ENCODE data around the gene DENND1A. TPM values are rescaled to one million over a fixed set of nuclear protein-coding genes. Genes with fewer than 3 reads are reported as not detected.

Gene DENND1A
- polyA plus RNA-seq, 3 donors, result 18.8 to 23.1 (median 20.9) TPM

DNA sequence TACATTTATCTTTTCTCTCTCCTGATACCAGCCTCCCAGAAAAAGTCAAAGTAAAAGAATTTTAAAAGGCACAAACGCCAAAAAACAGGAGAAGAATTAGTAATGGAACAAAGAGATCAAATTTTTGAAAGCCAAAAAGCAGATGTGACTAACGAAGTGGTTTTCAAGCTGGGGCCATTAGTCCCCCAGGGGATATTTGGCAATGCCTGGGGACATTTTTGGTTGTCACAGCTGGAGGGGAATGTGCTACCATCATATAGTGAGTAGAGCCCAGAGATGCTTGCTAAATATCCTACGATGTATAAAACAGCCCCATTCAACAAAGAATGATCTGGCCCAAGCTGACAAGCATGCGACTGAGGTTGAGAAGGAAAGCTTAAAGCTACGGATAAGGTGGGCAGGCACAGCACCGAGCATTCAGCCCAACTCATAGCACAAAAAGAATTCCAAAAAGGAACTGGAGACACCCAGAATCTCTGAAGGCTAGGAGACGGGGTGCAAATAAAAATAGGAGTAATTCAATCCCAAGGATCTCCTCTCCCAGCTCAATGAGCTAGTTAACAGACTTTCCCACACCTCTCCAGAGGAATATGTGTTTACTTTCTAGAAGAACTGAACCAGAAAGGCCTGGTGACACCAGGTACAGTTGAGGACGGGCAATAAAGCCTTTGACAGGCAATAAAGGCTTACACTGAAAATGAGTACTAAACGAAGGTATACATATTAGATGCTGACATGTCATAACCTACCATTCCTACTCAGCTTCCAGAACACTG lies 269.0 kb downstream of the DENND1A start:
- no peak for DNase-seq (ENCODE audit: low read depth in 3 of 3, low spot score in 2 of 3)

DNA sequence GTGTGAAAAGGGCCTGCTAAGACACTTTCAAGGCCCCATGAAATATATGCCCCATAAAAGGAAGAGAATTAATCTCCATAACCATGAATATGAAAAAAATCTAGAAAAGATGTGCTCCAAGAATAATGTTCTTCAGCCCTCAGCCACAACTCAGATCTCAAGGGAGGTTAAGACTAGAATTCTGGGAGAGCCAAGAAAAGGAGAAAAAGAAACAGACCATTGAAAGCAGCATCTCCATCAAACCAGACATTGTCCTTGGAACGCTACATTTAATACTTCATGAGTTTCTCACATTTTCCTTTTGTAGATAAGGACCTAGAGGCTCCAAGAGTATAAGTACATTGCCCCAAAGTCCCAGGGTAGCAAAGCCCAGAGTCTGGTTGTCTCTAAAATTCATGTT lies 270.6 kb downstream of the DENND1A start:
- DNase-seq (ENCODE audit: low read depth in 3 of 3, low spot score in 2 of 3), result no peak

DNA sequence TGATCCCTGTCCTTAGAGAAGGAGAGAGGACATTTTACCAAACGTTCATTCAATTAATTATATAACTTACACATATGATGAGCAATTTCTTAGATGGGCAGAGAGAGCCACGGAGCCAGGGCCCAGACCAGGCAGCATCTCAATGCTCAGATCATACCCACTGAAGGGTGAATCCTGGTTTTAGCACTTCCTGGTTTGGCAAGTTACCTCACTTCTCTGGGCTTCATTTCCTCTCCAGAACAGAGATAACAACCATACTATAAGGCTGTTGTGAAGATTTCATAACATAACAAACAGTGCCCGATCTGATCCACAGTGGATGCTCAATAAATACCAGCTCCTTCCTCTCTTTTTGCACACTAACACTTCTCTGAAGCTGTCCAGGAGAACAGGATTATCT lies 271.1 kb downstream of the DENND1A start:
- no peak for DNase-seq (ENCODE audit: low read depth in 3 of 3, low spot score in 2 of 3)

DNA sequence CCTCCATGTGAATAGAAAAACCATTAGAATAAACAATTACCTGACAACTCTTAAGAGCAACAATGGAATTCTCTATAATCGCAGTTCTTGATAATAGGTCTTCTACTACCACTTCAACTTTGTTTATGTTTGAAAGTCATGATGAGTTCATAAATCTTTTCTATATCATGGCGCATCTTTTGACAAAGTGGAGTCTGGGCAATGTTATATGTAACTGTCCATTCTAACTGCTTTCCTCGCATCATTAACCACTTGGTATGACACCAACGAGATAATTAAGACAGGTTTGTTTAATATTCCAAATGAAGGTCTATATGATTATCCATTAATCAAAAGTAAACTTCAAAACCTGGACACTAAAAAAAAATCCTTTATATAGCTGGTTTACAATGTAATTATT lies 272.0 kb downstream of the DENND1A start:
- DNase-seq (ENCODE audit: low read depth in 3 of 3, low spot score in 2 of 3), result no peak

DNA sequence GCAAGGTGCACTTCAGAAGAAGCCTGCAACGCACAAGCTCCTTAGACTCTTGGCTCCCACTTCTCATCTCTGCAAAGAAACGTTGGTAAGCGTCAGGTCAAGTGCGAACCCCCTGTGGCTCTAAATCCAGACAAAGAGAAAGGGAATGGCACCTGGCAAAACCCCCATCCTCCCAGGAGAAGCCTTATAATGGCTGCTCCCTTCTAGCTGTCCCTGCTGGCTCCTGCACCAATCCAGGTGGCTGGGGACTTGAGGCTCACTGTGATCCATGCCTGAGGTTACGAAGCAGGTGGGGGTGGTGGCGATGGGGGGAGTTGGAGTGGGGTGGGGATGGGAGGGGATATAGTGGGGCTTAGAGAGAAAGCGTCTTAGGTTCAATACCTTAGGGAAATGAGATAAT lies 272.8 kb downstream of the DENND1A start:
- DNase-seq (ENCODE audit: low read depth in 3 of 3, low spot score in 2 of 3), result no peak

DNA sequence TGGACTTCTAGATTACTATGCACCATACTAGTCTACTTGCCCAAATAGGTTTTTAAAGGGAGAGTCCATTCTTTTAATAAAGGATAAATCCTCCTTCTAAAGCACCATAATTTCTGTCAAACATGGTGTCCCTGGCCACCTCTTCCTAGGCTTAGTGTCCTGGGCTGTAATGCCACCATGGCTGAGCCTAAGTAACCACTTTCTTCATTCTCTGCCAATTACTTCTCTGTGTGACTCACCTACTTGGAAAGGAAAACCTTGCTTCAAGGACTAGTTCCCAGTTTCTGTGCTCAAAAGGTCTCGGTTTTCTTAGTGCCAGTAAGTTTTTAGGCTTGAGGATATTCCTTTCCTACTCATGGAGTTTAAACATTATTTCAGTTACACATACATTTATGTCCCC lies 273.4 kb downstream of the DENND1A start:
- DNase-seq (ENCODE audit: low read depth in 3 of 3, low spot score in 2 of 3), result no peak

DNA sequence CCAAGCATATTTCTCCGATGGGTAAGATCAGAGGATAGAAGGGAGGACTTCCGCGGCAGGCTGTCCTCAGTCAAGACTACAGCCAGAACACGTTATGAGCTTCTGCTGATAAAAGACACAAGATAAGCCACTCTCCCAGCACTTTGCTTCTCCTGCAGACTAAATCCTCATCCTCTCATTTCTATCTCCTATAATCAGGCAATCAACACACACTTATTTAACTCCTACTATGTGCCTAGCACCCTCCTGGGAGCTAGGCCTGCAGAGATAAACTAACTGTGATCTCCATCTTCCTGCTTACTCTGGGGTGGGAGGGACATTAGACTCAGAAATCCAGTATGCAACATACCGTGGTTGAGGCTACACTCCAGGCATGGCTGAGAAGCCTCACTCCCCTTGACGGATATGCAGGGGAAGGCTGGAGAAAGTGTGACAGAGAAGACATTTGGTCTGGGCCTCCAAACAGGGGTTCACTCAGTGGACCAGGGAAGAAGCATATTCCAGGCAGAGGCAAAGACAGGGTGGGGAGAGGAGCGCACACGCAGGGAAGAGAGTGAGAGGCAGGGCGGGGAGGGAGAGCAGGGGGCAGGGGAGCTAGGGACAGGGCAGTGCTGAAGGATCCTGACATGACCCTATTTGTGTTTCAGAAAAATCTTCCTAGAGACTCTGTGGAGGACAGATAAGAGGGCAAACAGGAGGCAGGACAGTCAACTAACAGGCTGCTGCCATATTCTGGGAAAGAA lies 274.1 kb downstream of the DENND1A start:
- no peak for DNase-seq (ENCODE audit: low read depth in 3 of 3, low spot score in 2 of 3)

DNA sequence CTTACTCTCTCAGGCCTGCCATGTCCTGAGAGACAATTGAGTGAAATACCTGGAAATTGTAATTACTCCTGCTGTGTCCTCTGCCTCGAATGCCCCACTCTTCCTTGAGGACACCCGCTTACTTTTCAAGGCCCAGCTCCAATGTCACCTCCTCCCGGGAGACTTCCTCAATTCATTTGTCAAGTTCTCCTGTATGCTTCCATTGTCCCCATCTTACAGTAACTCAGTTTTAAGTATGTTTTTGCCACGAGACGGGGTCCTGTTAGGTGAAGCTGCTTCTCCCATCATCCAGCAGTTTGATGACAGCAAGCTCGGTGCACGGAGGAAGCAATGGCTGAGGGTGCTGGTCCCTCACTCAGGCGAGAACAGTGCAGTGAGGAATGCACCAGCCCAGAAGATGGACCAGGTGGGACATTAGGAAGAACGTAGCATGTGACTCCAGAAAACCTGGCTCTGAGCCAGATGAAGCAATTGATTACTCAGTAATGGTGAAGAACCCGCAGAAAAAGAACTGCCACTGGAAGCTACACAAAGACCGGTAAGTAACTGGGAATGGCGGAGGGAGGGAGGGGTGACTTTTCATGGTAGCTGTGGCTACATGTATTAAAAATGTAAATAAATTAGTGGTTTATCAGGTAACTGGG lies 274.8 kb downstream of the DENND1A start:
- DNase-seq (ENCODE audit: low read depth in 3 of 3, low spot score in 2 of 3), result no peak

DNA sequence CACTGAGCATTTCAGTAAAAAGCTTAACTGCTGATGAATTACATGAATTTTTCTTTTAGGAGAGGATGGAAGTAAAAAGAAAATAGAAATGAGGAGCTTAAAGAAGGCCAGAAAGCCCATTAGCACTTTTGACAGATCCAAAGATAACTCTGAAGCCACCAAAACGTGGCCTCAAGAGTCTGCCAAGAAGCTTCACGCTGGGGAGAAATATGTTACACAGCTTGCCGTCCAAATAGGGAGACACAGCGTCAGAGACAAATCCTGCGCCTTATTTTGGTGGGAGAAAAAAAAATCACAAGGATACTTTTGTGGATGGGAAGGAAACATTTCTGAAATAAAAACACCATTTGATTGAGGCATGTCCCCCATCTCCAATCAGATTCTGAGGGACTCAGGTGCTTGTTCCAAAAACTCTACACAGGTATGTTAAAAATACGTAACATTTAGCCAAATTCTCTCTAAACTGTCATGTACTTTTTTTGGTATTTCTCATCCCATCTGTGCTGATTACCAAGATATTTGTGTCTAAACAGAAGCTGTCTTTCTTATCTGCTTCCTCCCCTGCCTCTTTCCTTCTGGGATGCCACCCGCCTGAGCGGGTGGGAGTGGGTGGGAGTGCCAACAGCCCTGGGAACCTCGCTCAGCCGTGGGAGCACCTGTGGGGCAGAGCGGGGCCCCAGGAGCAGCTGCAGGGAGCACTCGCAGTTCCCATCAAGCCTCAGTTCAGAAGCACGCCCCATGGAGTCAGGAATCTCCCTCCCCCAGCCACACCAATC lies 275.5 kb downstream of the DENND1A start:
- no peak for DNase-seq (ENCODE audit: low read depth in 3 of 3, low spot score in 2 of 3)

DNA sequence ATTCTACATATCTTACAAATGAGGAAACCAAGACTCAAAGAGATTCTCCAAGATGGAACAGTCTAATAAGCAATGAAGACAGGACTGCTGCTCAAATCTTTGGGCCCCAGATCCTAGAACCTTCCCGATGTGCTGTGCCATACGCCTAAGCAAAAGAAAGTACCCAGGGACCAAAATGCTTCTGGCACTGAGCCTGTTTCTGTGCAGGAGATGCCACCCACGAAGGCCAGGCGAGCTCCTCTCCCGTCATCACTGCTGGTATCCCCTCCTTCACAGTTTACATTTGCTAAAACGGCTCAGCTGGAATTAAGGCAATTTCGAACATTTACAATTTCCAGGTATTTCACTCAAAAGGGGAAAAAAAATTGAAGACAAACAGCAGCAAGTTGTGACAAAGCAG lies 277.5 kb downstream of the DENND1A start:
- no peak for DNase-seq (ENCODE audit: low read depth in 3 of 3, low spot score in 2 of 3)

DNA sequence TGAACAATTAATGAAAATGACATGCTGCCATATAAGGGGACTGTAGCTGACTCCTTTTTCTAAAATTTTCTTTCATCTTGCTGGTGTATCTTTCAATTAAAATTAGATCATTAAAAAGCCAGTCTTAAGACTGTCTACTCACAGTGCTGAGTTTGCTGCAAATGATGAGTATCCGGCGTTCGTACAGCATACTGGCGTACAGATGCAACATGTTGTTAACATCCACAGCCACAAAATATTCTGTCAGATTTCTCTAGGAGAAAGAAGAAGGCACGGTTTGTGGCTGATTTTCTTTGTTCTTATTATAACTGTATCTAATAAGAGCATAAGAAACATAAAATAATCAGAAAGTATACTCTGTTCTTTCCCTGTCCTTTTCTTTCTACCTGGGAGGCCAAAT lies 278.1 kb downstream of the DENND1A start:
- no peak for DNase-seq (ENCODE audit: low read depth in 3 of 3, low spot score in 2 of 3)

DNA sequence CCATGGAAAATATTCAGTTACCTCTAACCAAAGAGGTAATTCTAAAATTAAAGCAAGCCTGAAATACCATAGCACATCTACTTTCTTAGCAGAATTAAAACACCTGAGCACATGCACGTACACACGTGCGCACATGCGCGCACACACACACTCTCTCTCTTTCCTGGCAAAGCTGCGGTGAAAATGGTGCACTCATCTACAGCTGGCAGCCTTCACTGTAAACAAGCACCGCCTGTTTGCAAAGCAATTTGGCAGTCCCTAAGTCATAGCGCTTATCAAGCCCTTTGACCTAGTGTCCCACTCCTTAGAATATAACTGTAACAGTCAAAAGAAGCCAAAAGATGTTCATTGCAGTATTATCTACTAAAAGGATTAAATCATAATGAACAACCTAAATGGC lies 278.7 kb downstream of the DENND1A start:
- no peak for DNase-seq (ENCODE audit: low read depth in 3 of 3, low spot score in 2 of 3)

DNA sequence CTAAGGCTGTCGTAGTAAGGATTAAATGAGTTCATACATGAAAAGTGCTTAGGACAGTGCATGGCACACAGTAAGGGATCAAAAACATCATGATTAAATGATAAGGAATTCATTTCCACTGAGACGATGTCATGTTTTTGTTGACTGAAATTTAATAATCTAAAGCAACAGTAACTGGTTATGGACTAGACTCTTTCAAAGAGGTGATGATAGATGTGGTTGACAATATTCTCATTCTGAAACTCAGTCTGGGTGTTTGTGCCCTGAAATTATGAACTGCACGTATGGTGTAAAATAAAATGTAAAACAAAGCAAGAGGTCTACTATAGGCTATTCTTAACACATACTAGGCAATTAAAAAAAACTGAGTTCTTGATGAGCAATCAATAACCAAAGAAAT lies 280.0 kb downstream of the DENND1A start:
- no peak for DNase-seq (ENCODE audit: low read depth in 3 of 3, low spot score in 2 of 3)

DNA sequence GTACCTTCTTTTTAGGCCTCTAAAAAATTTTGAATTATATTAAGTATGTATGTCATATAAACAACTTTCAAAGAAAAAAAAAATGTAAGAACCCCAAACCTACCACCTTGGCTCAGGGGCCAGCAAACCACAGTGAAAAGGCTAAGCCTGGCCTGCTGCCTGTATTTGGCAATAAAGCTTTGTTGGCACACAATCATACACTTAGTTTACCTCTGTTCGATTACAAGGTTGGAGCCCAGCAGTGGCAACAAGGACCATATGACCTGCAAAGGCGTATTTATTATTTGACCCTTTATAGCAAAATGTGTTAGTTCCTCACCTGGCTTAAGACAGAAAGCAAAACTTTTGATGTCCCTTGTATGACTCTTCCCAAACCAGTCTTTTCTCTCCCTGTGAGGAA lies 282.8 kb downstream of the DENND1A start:
- DNase-seq (ENCODE audit: low read depth in 3 of 3, low spot score in 2 of 3), result no peak

DNA sequence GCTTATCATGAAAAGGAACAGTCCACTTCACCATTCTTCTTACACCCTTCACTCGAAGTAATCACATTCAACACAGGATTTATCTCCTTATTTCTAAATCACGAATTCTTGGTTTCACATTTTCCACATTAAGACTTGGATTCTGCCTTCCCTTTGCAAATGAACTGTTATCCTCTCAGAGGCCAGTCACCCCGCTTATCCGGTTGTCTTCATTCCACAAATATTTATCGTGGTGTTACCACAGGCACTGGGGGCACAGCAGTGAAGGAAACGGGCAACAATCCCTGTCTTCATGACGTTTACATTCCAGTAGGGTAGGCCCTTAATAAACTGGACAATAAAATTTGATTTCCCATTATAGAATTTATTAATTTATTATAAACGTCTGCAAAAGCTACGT lies 284.2 kb downstream of the DENND1A start:
- DNase-seq (ENCODE audit: low read depth in 3 of 3, low spot score in 2 of 3), result no peak

DNA sequence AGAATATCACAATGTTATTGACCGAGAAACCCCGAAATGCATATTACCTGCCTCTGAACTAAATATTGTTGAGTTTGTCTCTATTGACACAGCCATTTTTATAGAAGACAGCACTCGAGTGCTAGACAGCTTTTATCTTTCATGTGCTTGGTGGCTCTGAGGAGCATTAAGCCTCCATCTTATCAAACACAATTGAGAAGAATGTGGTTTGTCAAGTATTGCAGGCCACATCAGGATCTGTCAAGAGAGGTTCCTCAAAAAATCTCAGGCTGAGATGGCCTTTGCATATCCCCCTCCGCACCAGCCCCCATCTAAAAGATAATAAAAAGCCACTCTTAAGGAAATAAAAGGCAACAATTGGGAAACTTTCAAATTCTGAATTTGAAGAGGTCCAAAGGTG lies 284.8 kb downstream of the DENND1A start:
- DNase-seq (ENCODE audit: low read depth in 3 of 3, low spot score in 2 of 3), result no peak

DNA sequence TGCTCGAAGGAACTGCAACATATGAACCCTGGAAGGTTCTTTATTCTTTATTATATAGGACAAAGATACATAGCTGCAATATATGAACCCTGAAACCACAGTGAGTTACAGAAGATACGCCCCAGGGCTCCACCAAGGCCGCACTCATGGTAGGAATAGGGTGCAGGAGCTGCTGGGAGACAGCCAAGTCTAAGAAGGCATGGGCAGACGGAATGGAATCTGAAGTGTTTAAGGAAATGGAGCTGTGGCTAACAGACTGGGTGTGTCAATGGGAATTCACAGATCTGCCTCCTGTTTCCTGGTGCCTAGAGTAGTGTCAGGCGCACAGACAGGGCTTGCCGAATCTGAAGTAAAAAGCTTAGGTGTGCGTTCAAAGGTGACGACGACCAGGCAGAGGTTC lies 286.4 kb downstream of the DENND1A start:
- no peak for DNase-seq (ENCODE audit: low read depth in 3 of 3, low spot score in 2 of 3)

DNA sequence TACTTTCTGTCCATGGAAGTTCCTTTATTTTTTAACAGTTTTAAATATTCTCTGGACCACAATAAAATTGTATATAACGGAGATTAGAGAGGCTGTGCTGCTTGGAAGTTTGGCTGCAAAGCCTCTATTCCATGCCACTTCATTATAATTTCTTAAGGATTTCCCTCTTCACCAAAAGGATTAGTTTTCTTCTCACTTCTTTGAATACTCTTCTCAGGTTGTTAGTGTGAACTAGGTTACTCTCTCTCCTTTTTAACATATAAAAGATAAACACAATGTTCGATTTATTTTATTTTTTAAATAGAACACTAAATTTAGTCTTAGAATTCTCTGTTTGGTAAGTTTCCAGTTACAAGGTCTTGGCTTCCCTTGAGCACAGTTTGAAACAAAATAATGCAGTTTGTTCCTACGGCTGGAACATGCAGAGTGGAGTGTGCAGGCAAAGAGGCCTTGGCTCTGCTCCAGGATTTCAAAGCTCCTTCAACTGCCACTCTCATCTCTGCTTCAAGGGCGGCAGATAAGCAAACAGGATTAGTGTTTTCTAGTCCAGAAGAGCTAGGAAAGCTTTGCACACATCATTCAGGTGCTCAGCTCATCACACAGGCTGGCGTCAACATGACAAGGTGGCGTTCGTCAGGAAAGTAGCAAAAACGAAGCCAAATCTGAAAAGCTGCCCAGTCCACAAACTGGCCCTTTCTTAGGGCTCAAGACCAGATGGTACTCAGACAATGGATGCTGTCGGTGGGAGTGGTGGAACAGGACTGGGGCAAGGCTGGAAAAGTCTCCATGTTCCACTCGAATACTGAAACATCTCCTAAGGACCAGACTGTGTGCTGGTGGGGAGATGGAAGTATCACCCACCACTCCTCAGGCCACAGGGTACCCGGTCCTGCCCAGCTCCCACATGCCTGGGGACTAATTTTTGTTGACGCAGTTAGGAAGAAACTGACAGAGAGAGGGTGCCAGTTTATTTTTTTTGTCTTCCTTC lies 287.3 kb downstream of the DENND1A start:
- no peak for DNase-seq (ENCODE audit: low read depth in 3 of 3, low spot score in 2 of 3)

DNA sequence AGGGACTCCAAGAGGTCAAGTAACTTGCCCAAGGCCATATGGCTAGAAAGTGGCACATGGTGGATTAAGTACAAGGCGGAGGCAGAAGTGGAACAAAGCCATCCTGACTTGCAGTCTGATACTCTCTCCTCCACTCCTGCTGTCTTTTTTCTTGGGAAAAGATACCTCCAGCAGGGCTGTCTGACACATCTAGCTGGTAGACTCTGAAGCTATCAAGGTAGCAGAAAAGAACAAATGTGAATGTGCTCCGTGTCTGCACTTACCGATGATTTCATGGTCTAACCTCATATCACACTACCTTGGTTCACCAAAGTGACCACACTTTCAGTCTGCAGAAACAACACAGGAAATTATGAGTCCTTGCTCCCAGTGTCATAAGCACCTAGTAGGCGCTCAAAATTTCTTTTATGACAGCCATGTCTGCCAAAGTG lies 289.1 kb downstream of the DENND1A start:
- no peak for DNase-seq (ENCODE audit: low read depth in 3 of 3, low spot score in 2 of 3)

DNA sequence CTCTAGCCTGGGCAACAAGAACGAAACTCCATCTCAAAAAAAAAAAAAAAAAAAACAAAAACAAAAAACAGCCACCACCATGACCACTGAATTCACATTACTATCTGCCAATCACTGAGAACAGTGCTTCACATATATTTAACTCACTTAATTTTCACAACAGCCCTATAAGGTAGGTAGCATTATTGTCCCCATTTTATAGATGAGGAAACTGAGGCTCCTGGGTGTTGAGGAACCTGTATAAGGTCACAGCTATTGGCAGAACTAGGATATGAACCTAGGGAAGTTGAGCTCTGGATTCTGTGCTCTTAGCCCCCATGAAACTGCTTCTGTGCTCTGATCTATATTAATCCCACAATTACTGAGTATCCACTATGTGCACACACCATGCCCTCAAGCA lies 290.2 kb downstream of the DENND1A start:
- DNase-seq (ENCODE audit: low read depth in 3 of 3, low spot score in 2 of 3), result no peak

Data from right renal cortex interstitium (tissue), 3 donors.